GM12865 (cell line): ENCODE measurements around the gene NELFE.
A peak's percentile ranks its signal among the peaks of the same experiment; 100 is the strongest.

Experiments used
- DNase-seq: peaks from one replicate; pipeline ENCODE4 v3.0.0; 2010; ENCODE audit warnings: low read depth
- H3K4me3 ChIP-seq: 2 replicates; pipeline ENCODE4 v1.5.1; 2011; ENCODE audit warnings: mild to moderate bottlenecking, low read depth, low read length, control low read depth
- TF ChIP-seq, protein P1 (sequence below): IDR thresholded peaks from 2 replicates; pipeline ENCODE4 v1.5.1; 2011; ENCODE audit warnings: low read length, control low read depth, low read depth, inconsistent platforms; ENCODE audit not compliant: insufficient read depth; ENCODE audit errors: missing control alignments

The NELFE gene

DNA sequence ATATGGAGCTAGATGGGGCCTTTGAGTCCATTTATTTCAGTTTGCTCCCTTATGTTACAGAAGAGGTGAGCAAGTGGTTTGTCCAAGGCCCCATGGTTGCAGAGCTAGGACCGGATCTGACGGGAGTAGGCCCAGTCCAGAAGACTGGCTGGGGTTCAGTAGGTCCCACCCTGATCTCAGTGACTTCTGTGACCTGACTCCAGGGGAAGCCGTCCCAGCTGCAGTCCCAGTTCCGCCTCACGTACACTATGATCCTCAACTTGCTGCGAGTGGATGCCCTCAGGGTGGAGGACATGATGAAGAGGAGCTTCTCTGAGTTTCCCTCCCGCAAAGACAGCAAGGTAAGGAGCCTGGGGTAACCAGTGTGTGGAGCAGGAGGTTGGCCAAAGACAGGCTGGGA lies 7.7 kb upstream of the NELFE start:
- no peak overlapping the region for H3K4me3 ChIP-seq
- DNase-seq = no peak
- TF ChIP-seq, protein P1, sequence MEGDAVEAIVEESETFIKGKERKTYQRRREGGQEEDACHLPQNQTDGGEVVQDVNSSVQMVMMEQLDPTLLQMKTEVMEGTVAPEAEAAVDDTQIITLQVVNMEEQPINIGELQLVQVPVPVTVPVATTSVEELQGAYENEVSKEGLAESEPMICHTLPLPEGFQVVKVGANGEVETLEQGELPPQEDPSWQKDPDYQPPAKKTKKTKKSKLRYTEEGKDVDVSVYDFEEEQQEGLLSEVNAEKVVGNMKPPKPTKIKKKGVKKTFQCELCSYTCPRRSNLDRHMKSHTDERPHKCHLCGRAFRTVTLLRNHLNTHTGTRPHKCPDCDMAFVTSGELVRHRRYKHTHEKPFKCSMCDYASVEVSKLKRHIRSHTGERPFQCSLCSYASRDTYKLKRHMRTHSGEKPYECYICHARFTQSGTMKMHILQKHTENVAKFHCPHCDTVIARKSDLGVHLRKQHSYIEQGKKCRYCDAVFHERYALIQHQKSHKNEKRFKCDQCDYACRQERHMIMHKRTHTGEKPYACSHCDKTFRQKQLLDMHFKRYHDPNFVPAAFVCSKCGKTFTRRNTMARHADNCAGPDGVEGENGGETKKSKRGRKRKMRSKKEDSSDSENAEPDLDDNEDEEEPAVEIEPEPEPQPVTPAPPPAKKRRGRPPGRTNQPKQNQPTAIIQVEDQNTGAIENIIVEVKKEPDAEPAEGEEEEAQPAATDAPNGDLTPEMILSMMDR = no peak

DNA sequence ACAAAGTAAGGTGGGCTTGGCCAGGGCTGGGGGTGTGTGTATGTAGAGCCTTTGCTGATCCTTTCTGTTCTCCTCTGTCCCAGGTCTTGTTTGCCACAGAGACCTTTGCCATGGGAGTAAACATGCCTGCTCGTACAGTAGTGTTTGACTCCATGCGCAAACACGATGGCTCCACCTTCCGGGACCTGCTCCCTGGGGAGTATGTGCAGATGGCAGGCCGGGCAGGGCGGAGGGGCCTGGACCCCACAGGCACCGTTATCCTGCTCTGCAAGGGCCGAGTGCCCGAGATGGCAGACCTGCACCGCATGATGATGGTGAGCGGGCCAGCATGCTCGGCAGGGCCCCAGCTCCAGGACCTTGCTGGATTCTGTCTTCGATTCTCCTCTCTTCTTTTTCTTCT lies 6.9 kb upstream of the NELFE start:
- no peak for DNase-seq
- H3K4me3 ChIP-seq = no peak overlapping the region
- TF ChIP-seq, protein P1 = no peak

DNA sequence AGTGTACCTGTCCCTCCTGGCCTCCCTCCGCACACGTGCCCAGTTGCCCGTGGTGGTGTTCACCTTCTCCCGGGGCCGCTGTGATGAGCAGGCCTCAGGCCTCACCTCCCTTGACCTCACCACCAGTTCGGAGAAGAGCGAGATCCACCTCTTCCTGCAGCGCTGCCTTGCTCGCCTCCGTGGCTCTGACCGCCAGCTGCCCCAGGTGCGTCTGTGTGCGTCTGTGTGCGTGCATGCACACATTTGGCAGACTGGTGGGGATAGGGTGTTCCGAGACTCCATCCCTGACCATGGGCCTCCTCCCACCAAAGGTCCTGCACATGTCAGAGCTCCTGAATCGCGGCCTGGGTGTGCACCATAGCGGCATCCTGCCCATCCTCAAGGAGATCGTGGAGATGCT lies 5.2 kb upstream of the NELFE start:
- H3K4me3 ChIP-seq = no peak overlapping the region
- TF ChIP-seq, protein P1 = no peak
- no peak for DNase-seq

DNA sequence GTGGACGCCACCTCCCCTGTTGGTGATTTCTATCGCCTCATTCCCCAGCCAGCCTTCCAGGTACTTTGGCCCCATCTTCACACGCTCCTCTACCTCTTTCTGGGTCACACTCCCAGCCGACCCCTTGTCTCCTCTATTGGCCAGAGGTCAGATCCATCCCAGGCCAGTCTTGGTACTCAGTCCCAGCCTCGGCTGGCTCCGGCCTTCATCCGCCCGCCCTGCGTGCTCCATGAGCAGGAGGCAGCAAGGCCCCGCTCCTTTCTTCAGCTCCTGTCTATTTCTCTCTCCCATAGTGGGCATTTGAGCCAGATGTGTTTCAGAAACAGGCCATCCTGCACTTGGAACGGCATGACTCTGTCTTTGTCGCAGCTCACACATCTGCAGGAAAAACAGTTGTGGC lies 2.8 kb upstream of the NELFE start:
- TF ChIP-seq, protein P1 = no peak
- no peak overlapping the region for H3K4me3 ChIP-seq
- no peak for DNase-seq

DNA sequence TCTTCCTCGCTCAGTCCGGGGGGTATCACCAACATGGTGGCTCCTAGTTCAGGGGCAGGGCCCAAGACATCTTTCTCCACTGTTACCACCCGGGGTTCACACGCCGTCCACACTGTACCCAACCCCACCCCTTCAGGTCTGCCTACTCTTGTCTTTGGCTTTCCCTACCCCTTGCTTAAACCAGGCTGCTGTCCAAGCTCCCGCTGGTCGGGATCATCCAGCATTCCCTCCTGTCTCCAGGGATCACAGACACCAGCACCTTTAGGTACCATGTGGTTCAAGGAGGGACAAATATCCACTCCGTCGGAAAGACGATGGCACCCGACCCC lies 395 bp downstream of the NELFE start:
- H3K4me3 ChIP-seq = peak overlapping the region; percentile 83
- no peak for DNase-seq
- TF ChIP-seq, protein P1 = no peak

DNA sequence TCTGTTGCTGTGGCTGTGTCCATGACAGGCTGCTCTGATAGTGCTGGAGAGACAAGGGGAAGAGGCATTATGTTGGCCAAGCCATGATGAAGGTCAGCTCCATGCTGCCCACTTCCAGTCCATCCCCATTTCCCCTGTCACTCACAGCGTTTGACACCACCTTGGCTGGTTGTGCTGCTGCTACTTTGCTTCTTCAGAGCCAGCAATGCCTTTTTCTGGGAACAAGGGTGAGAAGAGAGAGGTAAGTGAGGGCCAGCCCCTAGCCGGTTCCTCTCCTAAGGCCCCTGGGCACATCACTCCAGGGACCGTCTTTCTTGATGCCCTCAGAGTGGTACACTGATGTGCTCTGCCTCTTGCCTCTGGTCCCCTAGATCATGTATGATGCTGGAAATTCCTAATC lies 2.0 kb downstream of the NELFE start:
- DNase-seq = no peak
- no peak overlapping the region for H3K4me3 ChIP-seq
- TF ChIP-seq, protein P1 = no peak

DNA sequence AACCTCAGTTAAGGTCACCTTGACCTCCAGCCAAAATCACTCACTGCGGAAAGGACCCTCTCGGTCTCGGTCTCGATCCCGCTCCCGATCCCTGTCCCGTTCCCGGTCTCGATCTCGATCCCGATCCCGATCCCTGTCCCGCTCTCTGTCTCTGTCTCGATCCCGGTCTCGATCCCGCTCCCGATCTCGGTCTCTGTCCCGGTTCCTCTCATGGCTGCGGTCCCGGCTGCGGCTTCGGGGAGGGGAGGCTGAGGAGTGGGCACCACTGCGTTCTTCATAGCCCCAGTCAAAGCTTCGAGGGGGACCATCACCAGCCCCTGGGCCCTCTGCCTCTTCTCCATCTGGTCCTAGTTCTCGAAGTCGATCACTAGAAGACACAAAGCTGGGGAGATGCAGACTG lies 4.3 kb downstream of the NELFE start:
- TF ChIP-seq, protein P1 = no peak

More for the DNA sequence above, 4.3 kb downstream of the NELFE start:
- no peak overlapping the region for H3K4me3 ChIP-seq
- no peak for DNase-seq
